ENCODE results near the gene EXOC3L4.
"Not testable (repeated sequence)": the region's sequence is repeated elsewhere in the genome, so short reads cannot be mapped to it uniquely, and the experiment has no call there.

The EXOC3L4 gene

GRCh38 chr14:103094406-103095209, at the start of gene EXOC3L4:
EXOC3L4 (plus strand) TSS chr14:103094725; CDS start chr14:103100220, 5,495 bp downstream.
- no peak for DNase-seq (ENCODE audit: extremely low spot score, insufficient read length, low read depth)
- no peak for FAIRE-seq

GRCh38 chr14:103045371-103045869, 49.1 kb upstream of the EXOC3L4 start:
- DNase-seq (ENCODE audit: extremely low spot score, insufficient read length, low read depth) (no peak), FAIRE-seq (peak; percentile 73)

DNA sequence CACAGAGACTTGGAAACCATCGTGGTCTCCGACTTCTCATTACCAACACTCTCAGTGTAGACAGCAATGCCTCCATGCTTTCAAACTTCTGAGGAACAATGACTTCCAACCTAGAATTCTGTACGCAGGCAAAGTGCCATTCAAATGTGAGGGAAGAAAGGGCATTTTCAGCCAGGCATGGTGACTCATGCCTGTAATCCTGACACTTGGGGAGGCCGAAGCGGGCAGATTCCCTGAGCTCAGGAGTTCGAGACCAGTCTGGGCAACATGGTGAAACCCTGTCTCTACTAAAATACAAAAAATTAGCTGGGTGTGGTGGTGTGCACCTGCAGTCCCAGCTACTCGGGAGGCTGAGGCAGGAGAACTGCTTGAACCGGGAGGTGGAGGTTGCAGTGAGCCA, 47.1 kb upstream of the EXOC3L4 start:
- FAIRE-seq; DNase-seq (ENCODE audit: extremely low spot score, insufficient read length, low read depth): not testable (repeated sequence)

GRCh38 chr14:103050935-103051334, 43.6 kb upstream of the EXOC3L4 start:
- FAIRE-seq (no peak), DNase-seq (ENCODE audit: extremely low spot score, insufficient read length, low read depth) (no peak)

DNA sequence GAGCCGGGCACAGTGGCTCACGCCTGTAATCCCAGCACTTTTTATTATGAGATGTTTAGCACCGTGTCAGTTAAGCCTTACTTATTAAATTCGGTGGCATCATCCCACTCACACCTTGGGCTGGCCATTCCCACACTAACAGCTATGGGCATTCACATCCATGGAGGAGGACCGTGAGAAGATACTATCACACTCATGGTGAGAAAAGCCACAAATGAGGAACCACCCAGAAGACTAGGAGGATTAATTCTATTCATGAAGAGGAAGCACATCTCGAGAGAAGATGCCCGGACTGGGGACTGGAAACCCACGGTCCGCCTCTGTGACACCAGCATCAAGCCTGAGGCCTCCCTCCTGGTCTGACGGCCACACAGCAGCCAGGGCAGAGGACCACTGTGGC, 42.1 kb upstream of the EXOC3L4 start:
- DNase-seq (ENCODE audit: extremely low spot score, insufficient read length, low read depth), result no peak

DNA sequence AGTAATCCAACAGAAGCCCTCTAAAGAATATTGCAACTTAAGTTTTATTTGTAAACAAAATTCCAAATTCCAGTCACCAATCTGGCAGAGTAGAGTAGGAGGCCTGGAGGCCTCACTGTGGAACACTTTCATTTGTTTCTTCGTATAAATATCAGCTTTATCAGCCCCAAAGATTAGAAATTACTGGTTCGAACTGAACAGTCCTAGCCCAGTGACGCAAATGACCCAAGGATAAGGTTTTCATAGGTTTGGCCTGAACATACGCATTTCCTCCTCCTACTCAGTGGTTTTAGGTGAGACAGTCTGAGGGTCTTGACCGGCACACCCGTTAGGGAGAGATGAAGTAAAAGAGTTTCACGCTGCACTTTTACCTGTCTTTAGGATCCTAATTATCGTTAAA, 38.8 kb upstream of the EXOC3L4 start:
- FAIRE-seq, result no peak

More for the DNA sequence above, 42.1 kb upstream of the EXOC3L4 start:
- peak; percentile 24 for FAIRE-seq

DNA sequence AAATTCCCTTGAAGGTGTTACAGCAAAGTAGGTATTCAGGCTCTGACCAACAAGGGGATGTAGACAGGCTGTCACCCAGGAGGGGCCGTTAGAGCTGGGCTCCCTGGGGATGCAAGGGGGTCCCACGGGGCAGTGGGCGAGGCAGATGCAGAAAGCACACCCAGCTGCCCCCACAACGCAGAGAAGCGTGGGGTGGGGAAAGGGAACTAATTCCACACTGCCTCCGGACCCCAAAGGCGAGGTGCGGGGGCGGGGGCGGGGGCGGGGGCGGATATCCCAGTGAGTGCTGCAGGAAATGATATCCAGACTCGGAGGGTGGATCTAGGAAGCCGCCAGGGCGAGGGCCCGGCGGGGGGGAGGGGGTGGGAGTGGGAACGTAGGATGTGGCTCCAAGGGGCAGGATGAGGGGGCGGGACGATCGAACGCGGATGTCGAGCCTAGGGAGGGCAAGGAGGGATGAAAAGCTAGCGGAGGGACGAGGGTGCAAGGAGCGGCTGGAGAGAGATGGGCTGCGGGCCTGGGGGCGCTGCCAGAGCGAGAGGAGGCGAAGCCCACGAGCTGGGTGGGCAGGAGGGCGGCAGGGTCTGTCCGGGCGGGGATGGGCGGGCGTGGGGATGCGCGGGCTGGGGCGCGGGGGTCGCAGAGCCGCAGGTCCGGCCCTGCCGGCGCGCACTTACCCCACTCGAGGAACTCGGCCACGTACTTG, 38.0 kb upstream of the EXOC3L4 start:
- no peak for FAIRE-seq
- DNase-seq (ENCODE audit: extremely low spot score, insufficient read length, low read depth), result no peak

More for the DNA sequence above, 38.8 kb upstream of the EXOC3L4 start:
- DNase-seq (ENCODE audit: extremely low spot score, insufficient read length, low read depth), result no peak

GRCh38 chr14:103057028-103057371, 37.5 kb upstream of the EXOC3L4 start:
- DNase-seq (ENCODE audit: extremely low spot score, insufficient read length, low read depth) (no peak), FAIRE-seq (no peak)

- FAIRE-seq (no peak), DNase-seq (ENCODE audit: extremely low spot score, insufficient read length, low read depth) (peak; percentile 72)
Measured at GRCh38 chr14:103057372-103058163, 37.0 kb upstream of the EXOC3L4 start, which contains the start of gene CDC42BPB. CDC42BPB (minus strand) TSS chr14:103057549; CDS start chr14:103057173, 376 bp downstream.

- DNase-seq (ENCODE audit: extremely low spot score, insufficient read length, low read depth) (no peak), FAIRE-seq (no peak)
Measured at GRCh38 chr14:103058164-103059055, 36.1 kb upstream of the EXOC3L4 start.

DNA sequence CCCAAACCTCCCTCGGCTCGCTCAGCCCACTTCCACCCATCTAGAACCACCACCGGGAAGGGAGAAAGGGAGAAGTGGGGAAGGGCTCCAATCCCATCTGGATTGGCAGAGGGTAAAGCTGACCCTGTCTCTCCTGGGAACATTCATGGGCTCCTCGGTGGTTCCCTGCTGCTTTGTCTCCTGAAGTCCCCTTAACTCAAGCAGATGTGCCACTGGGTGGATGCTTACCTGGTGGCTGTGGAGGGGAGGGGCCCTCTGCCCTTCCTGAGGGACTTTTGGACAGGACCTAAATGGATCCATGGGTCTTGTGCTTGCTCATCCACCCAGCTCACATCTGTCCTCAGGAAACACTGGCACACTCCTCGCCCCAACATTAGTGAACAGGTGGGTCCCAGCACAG, 35.0 kb upstream of the EXOC3L4 start:
- DNase-seq (ENCODE audit: extremely low spot score, insufficient read length, low read depth) (no peak), FAIRE-seq (no peak)

DNA sequence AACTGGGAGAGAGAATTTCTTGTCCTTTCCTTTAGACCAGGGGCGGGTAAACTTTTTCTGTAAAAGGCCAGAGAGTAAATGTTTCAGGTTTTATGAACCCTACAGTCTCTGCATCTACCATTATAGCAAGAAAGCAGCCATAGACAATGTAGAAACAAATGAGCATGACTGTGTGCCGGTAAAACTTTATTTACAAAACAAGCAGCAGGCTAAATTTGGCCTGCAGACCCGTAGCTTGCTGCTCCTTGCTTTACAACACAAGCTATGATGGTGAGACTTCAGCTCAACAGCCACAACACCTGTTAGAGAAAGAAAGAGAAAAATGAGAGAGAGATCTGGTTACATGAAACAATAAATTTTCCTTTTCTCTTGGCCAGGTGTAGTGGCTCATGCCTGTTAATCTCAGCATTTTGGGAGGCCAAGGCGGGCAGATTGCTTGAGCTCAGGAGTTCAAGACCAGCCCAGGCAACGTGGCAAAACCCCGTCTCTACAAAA, 33.0 kb upstream of the EXOC3L4 start:
- no peak for DNase-seq (ENCODE audit: extremely low spot score, insufficient read length, low read depth)
- FAIRE-seq, result no peak

GRCh38 chr14:103064436-103064835, 30.1 kb upstream of the EXOC3L4 start:
- no peak for FAIRE-seq
- no peak for DNase-seq (ENCODE audit: extremely low spot score, insufficient read length, low read depth)

- FAIRE-seq, result no peak
- no peak for DNase-seq (ENCODE audit: extremely low spot score, insufficient read length, low read depth)
Measured at GRCh38 chr14:103064978-103065377, 29.5 kb upstream of the EXOC3L4 start.

- no peak for DNase-seq (ENCODE audit: extremely low spot score, insufficient read length, low read depth)
- FAIRE-seq, result no peak
Measured at GRCh38 chr14:103065861-103066260, 28.7 kb upstream of the EXOC3L4 start.

- FAIRE-seq (no peak), DNase-seq (ENCODE audit: extremely low spot score, insufficient read length, low read depth) (no peak)
Measured at GRCh38 chr14:103066399-103066798, 28.1 kb upstream of the EXOC3L4 start.

- no peak for DNase-seq (ENCODE audit: extremely low spot score, insufficient read length, low read depth)
Measured at GRCh38 chr14:103067231-103067954, 27.1 kb upstream of the EXOC3L4 start.

DNA sequence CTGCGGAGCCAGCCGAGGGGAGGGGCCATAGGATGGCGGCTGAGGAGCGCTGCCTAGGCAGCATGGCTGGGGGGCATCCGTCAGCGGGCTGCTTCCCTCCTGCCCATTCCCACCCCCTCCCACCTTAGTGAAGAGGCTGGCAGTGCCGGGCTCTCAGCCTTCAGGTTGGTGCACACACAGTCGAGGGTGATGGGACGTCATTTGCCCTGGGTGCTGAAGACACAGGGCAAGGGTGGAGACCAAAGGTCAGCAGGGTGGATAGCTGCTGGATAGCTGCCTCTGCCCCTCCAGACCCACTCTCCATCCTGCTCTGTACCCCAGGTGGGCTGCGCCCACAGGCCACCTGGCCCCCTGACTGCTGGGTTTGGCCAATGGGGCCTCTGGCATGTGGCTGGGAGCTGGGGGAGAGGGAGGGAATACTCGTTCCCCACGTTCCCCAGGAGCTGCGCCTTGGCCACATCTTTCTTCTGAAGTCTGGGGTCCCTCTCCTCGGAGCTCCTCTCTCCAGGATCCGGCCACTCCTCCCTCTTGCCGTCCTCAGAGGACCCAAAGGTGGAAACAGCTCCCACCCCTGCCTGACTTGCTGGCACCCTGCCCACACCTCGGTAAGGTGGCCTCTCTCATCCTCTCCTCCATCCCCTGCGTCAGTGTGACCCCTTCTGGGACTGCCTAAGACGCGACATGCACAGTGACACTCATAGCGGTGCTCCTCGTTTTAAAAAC, 26.0 kb upstream of the EXOC3L4 start:
- DNase-seq (ENCODE audit: extremely low spot score, insufficient read length, low read depth) (no peak), FAIRE-seq (no peak)

More at GRCh38 chr14:103067231-103067954, 27.1 kb upstream of the EXOC3L4 start:
- FAIRE-seq, result no peak

Data from GM18507 (cell line).